Right ventricle myocardium inferior (tissue), 1 donor: ENCODE measurements around the gene ARHGAP30. TPM values are rescaled to one million over a fixed set of nuclear protein-coding genes. Genes with fewer than 3 reads are reported as not detected.
"Not testable (repeated sequence)": the region's sequence is repeated elsewhere in the genome, so short reads cannot be mapped to it uniquely, and the experiment has no call there.

Source experiments
- ATAC-seq: fragments of 200-7000 bp; cut with Tn5 transposase; one replicate; pipeline ENCODE4 v1.9.1; 2020; ENCODE audit warnings: mild to moderate bottlenecking, moderate library complexity
- DNase-seq: peaks from one replicate; pipeline ENCODE4 v3.0.0; 2021; ENCODE audit errors: missing footprints
- intact Hi-C: fragments of 100-400 bp; cut with DNase I; formaldehyde crosslinking; loops from one replicate; pipeline ENCODE4 v1.11.0; 2022
- total RNA-seq: library from RNA; stranded (reverse); fragmentation: NEBNext Ultra II Directional; extraction: Animal tissue kit (Norgen Biotek cat#: 25700); gene quantifications from one replicate; pipeline ENCODE4 v1.2.1, GENCODE V29; 2021
- donor health status: DM: no; HTN: yes; CAD: no; lungs with severe emphysema.

Gene ARHGAP30
- total RNA-seq, 1 donor from 2014 or later: 3.7 TPM

GRCh38 chr1:161021165-161021969, 48.3 kb downstream of the ARHGAP30 start:
- peak; percentile 82 for ATAC-seq
- intact Hi-C loops: no loop called here
- DNase-seq: peak; percentile 90

- DNase-seq (no peak), ATAC-seq (peak; percentile 71)
- intact Hi-C loops: no loop called here
Observed at GRCh38 chr1:161020509-161021164, 49.1 kb downstream of the ARHGAP30 start, which contains the start of gene F11R. Gene F11R (minus strand): TSS chr1:161021152. CDS start chr1:161021073, 79 bp downstream.

- intact Hi-C loops: no loop called here
- DNase-seq (no peak), ATAC-seq (peak; percentile 43)
Observed at GRCh38 chr1:161019751-161020495, 49.8 kb downstream of the ARHGAP30 start.

GRCh38 chr1:161019111-161019660, 50.5 kb downstream of the ARHGAP30 start:
- DNase-seq, intact Hi-C loops, ATAC-seq: not testable (repeated sequence)

- intact Hi-C loops: no loop called here
- no peak for ATAC-seq
Observed at GRCh38 chr1:161018631-161018930, 51.1 kb downstream of the ARHGAP30 start.

GRCh38 chr1:161017756-161018630, 51.7 kb downstream of the ARHGAP30 start:
- DNase-seq: no peak
- ATAC-seq: no peak
- intact Hi-C loops: no loop called here

More at GRCh38 chr1:161018631-161018930, 51.1 kb downstream of the ARHGAP30 start:
- no peak for DNase-seq

GRCh38 chr1:161017181-161017580, 52.5 kb downstream of the ARHGAP30 start:
- intact Hi-C loops, DNase-seq, ATAC-seq: not testable (repeated sequence)

GRCh38 chr1:161016683-161017082, 53.0 kb downstream of the ARHGAP30 start:
- intact Hi-C loops, ATAC-seq, DNase-seq: not testable (repeated sequence)

- intact Hi-C loops: no loop called here
- ATAC-seq: peak; percentile 96
Observed at GRCh38 chr1:161013488-161014230, 56.0 kb downstream of the ARHGAP30 start.

GRCh38 chr1:161013131-161013487, 56.6 kb downstream of the ARHGAP30 start:
- DNase-seq (no peak), ATAC-seq (no peak)
- intact Hi-C loops: no loop called here

More at GRCh38 chr1:161013488-161014230, 56.0 kb downstream of the ARHGAP30 start:
- DNase-seq: peak; percentile 92

- ATAC-seq: no peak
- intact Hi-C loops: no loop called here
- no peak for DNase-seq
Observed at GRCh38 chr1:161012420-161012819, 57.3 kb downstream of the ARHGAP30 start.

- DNase-seq: no peak
- no peak for ATAC-seq
- intact Hi-C loops: no loop called here
Observed at GRCh38 chr1:161009602-161010211, 60.0 kb downstream of the ARHGAP30 start.

- intact Hi-C loops: no loop called here
- no peak for ATAC-seq
- no peak for DNase-seq
Observed at GRCh38 chr1:161008869-161009510, 60.7 kb downstream of the ARHGAP30 start.

- no peak for ATAC-seq
- intact Hi-C loops: no loop called here
- no peak for DNase-seq
Observed at GRCh38 chr1:161007369-161007768, 62.3 kb downstream of the ARHGAP30 start.

- ATAC-seq (no peak), DNase-seq (no peak)
- intact Hi-C loops: no loop called here
Observed at GRCh38 chr1:161006563-161006962, 63.1 kb downstream of the ARHGAP30 start.

- ATAC-seq (no peak), DNase-seq (no peak)
- intact Hi-C loops: no loop called here
Observed at GRCh38 chr1:161001525-161001924, 68.2 kb downstream of the ARHGAP30 start.
